ENCODE results near the gene COL6A3. TPM values are rescaled to one million over a fixed set of nuclear protein-coding genes. Genes with fewer than 3 reads are reported as not detected.
"Not testable (repeated sequence)": the region's sequence is repeated elsewhere in the genome, so short reads cannot be mapped to it uniquely, and the experiment has no call there.

Gene COL6A3
- total RNA-seq, 1 experiment from 2014 or later: 45.0 TPM

GRCh38 chr2:237354892-237355291 lies 59.1 kb downstream of the COL6A3 start:
- CTCF ChIA-PET: no interaction called here
- POLR2A ChIA-PET (ENCODE audit: unreplicated experiment): no interaction called here
- H3K9ac ChIP-seq (ENCODE audit: low read length): no peak overlapping the region

GRCh38 chr2:237354172-237354571 lies 59.8 kb downstream of the COL6A3 start:
- H4K20me1 ChIP-seq (ENCODE audit: low read length); ATAC-seq; H3K9me3 ChIP-seq (ENCODE audit: low read length); H3K9ac ChIP-seq (ENCODE audit: low read length); BruUV-seq (replicated peaks); H2AFZ ChIP-seq (ENCODE audit: low read length); DNase-seq; H3K27ac ChIP-seq (ENCODE audit: low read length); H3F3A ChIP-seq (ENCODE audit: low read length, unreplicated experiment); CTCF ChIA-PET; H3K27me3 ChIP-seq (ENCODE audit: low read length); POLR2A ChIA-PET (ENCODE audit: unreplicated experiment); H3K9me2 ChIP-seq (replicated peaks; ENCODE audit: low read length); intact Hi-C loops (cut with micrococcal nuclease); H3K4me2 ChIP-seq (ENCODE audit: low read length); H3K4me1 ChIP-seq (ENCODE audit: insufficient read depth, low read length); H3K79me2 ChIP-seq (ENCODE audit: low read length); H3K4me3 ChIP-seq (ENCODE audit: low read length); H3K36me3 ChIP-seq (ENCODE audit: low read depth, low read length): not testable (repeated sequence)

More at GRCh38 chr2:237354892-237355291, 59.1 kb downstream of the COL6A3 start:
- intact Hi-C loops (cut with micrococcal nuclease): no loop called here
- Histone ChIP-seq H3K79me2 (ENCODE audit: low read length) (no peaks in the 10 kb centered on the region), H3K4me1 (ENCODE audit: insufficient read depth, low read length) (no peaks in the 10 kb centered on the region), H3K36me3 (ENCODE audit: low read depth, low read length) (0 out of 2 replicates have a peak, but pooled peaks cover 2% of the 10 kb centered on the region), H3K4me3 (ENCODE audit: low read length) (no peak overlapping the region), H3K4me2 (ENCODE audit: low read length) (no peak overlapping the region), H3K9me3 (ENCODE audit: low read length) (no peaks in the 10 kb centered on the region), H3F3A (ENCODE audit: low read length, unreplicated experiment) (no peaks in the 10 kb centered on the region), H3K27ac (ENCODE audit: low read length) (no peak overlapping the region), H2AFZ (ENCODE audit: low read length) (no peak overlapping the region), H3K27me3 (ENCODE audit: low read length) (no peaks in the 10 kb centered on the region), H4K20me1 (ENCODE audit: low read length) (no peaks in the 10 kb centered on the region), H3K9me2 (replicated peaks; ENCODE audit: low read length) (no peaks in the 10 kb centered on the region)
- DNase-seq: no peak
- TF ChIP-seq CTCF (conservative IDR thresholded peaks at IDR 0.05; ENCODE audit: low read depth, low read length): no peak
- no peak for TF ChIP-seq EZH2phosphoT487 (IDR thresholded peaks at IDR 0.05; ENCODE audit: borderline replicate concordance, low read length)
- no peak for TF ChIP-seq EZH2 (IDR thresholded peaks at IDR 0.05; ENCODE audit: low read length, unreplicated experiment)
- no TSS peak for BruUV-seq (replicated peaks)
- no peak for ATAC-seq

- H3K4me3 ChIP-seq (ENCODE audit: low read length): no peak overlapping the region
- H3K4me1 ChIP-seq (ENCODE audit: insufficient read depth, low read length): no peaks in the 10 kb centered on the region
- H4K20me1 ChIP-seq (ENCODE audit: low read length): no peaks in the 10 kb centered on the region
- POLR2A ChIA-PET (ENCODE audit: unreplicated experiment): no interaction called here
- no peak overlapping the region for H3K9ac ChIP-seq (ENCODE audit: low read length)
- H3F3A ChIP-seq (ENCODE audit: low read length, unreplicated experiment): no peaks in the 10 kb centered on the region
- intact Hi-C loops (cut with micrococcal nuclease): no loop called here
- ATAC-seq: no peak
- no peaks in the 10 kb centered on the region for H3K36me3 ChIP-seq (ENCODE audit: low read depth, low read length)
- no peaks in the 10 kb centered on the region for H3K27me3 ChIP-seq (ENCODE audit: low read length)
- no peak for TF ChIP-seq CTCF (conservative IDR thresholded peaks at IDR 0.05; ENCODE audit: low read depth, low read length)
- no peak for TF ChIP-seq EZH2 (IDR thresholded peaks at IDR 0.05; ENCODE audit: low read length, unreplicated experiment)
- TF ChIP-seq EZH2phosphoT487 (IDR thresholded peaks at IDR 0.05; ENCODE audit: borderline replicate concordance, low read length): no peak
- H3K27ac ChIP-seq (ENCODE audit: low read length): no peak overlapping the region
- H3K9me2 ChIP-seq (replicated peaks; ENCODE audit: low read length): no peaks in the 10 kb centered on the region
- CTCF ChIA-PET: no interaction called here
- no peaks in the 10 kb centered on the region for H3K9me3 ChIP-seq (ENCODE audit: low read length)
- no peaks in the 10 kb centered on the region for H3K79me2 ChIP-seq (ENCODE audit: low read length)
- H2AFZ ChIP-seq (ENCODE audit: low read length): no peak overlapping the region
- DNase-seq: no peak
- H3K4me2 ChIP-seq (ENCODE audit: low read length): no peak overlapping the region
- BruUV-seq (replicated peaks): no TSS peak
Measured at GRCh38 chr2:237353215-237353614, 60.7 kb downstream of the COL6A3 start.

Data from PC-3 (cell line).